ENCODE data around the gene NDP. TPM values are rescaled to one million over a fixed set of nuclear protein-coding genes. Genes with fewer than 3 reads are reported as not detected.

Gene NDP
- total and polyA plus RNA-seq, 10 of the 15 experiments (the other 5 are each of a cell fraction or from before 2014, with no cell fraction given), result 0.04 TPM; not detected in 9

DNA sequence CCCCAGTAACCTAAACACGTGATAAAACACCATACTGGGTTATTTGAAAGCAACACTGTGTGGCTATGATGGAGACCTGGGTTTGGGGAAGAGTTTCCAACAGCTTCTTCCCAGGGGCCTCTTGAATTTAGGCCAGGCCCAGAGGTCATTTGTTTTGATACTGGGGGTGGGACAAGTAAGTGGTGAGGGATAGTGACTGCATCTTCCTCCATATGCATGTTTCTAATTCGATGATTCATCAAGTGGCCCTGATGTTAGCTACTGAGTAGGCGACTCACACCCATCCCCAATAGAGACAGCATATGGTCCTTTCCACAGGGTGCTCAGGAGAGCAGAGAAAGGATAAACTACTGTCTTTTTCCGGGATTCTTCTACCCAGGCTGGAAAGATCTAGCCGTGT lies 2.7 kb downstream of the NDP start:
- POLR2A ChIA-PET, result no interaction called here
- Histone ChIP-seq H3K9me3 (replicated peaks; ENCODE audit: control insufficient read depth, insufficient read depth, low read length) (no peaks in the 10 kb centered on the region), H2AFZ (ENCODE audit: control insufficient read depth, low read depth, low read length) (no peak overlapping the region), H3K4me2 (ENCODE audit: control insufficient read depth, insufficient read depth) (no peak overlapping the region), H3K27ac (ENCODE audit: control insufficient read depth, insufficient read depth) (no peak overlapping the region), H3K4me3 (no peak overlapping the region), H3K9ac (ENCODE audit: control insufficient read depth, insufficient read depth, low read length) (no peak overlapping the region), H3K79me2 (ENCODE audit: control insufficient read depth, insufficient read depth, low read length) (no peaks in the 10 kb centered on the region), H4K20me1 (ENCODE audit: control insufficient read depth, insufficient read depth) (no peaks in the 10 kb centered on the region), H3K27me3 (replicated peaks in 1 of 2; ENCODE audit: control insufficient read depth in 2 of 2, insufficient read depth in 2 of 2, low read length in 1 of 2) (no peaks in the 10 kb centered on the region; a peak in 1 of 4 replicates), H3K36me3 (ENCODE audit: control insufficient read depth in 2 of 2, insufficient read depth in 2 of 2, low read length in 1 of 2) (no peaks in the 10 kb centered on the region), H3K4me1 (ENCODE audit: control insufficient read depth, insufficient read depth, low read length) (no peaks in the 10 kb centered on the region)
- DNase-seq (ENCODE audit: low read depth, low spot score) (no peak), ATAC-seq (no peak), FAIRE-seq (no peak)
- CTCF ChIA-PET, result no interaction called here
- TF ChIP-seq, protein P1, sequence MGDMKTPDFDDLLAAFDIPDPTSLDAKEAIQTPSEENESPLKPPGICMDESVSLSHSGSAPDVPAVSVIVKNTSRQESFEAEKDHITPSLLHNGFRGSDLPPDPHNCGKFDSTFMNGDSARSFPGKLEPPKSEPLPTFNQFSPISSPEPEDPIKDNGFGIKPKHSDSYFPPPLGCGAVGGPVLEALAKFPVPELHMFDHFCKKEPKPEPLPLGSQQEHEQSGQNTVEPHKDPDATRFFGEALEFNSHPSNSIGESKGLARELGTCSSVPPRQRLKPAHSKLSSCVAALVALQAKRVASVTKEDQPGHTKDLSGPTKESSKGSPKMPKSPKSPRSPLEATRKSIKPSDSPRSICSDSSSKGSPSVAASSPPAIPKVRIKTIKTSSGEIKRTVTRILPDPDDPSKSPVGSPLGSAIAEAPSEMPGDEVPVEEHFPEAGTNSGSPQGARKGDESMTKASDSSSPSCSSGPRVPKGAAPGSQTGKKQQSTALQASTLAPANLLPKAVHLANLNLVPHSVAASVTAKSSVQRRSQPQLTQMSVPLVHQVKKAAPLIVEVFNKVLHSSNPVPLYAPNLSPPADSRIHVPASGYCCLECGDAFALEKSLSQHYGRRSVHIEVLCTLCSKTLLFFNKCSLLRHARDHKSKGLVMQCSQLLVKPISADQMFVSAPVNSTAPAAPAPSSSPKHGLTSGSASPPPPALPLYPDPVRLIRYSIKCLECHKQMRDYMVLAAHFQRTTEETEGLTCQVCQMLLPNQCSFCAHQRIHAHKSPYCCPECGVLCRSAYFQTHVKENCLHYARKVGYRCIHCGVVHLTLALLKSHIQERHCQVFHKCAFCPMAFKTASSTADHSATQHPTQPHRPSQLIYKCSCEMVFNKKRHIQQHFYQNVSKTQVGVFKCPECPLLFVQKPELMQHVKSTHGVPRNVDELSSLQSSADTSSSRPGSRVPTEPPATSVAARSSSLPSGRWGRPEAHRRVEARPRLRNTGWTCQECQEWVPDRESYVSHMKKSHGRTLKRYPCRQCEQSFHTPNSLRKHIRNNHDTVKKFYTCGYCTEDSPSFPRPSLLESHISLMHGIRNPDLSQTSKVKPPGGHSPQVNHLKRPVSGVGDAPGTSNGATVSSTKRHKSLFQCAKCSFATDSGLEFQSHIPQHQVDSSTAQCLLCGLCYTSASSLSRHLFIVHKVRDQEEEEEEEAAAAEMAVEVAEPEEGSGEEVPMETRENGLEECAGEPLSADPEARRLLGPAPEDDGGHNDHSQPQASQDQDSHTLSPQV (IDR thresholded peaks at IDR 0.05), result no peak
- TF ChIP-seq SMARCA5 (IDR thresholded peaks at IDR 0.05), result no peak
- TF ChIP-seq TARDBP (IDR thresholded peaks at IDR 0.05; ENCODE audit: borderline replicate concordance), result no peak
- TF ChIP-seq SPI1 (IDR thresholded peaks at IDR 0.05; ENCODE audit: borderline replicate concordance, insufficient read depth, low read depth, low read length), result no peak
- no peak for TF ChIP-seq YY1 (IDR thresholded peaks at IDR 0.05; ENCODE audit: low read depth, low read length)
- no peak for TF ChIP-seq POLR2AphosphoS5 (IDR thresholded peaks at IDR 0.05; ENCODE audit: low read length)
- TF ChIP-seq EGR1 (IDR thresholded peaks at IDR 0.05; ENCODE audit: borderline replicate concordance in 1 of 2, low read depth in 2 of 2, low read length in 2 of 2), result no peak
- WGBS (ENCODE audit: insufficient coverage, insufficient replicate concordance, low lambda C conversion rate, missing lambda C conversion rate), result 18% methylated on average over 5 of the region's 5 CpGs
- in situ Hi-C loops (cut with MboI) (no loop called here), intact Hi-C loops (cut with micrococcal nuclease; ENCODE audit: unreplicated experiment) (no loop called here)
- RAD21 ChIA-PET (ENCODE audit: unreplicated experiment), result interaction anchor here (0.9 kb wide), 1 partner anchor 12 kb away, joined by 4 read pairs; no protein-coding TSS in a partner anchor
- no TSS peak for BruUV-seq (replicated peaks)
- SMC1A ChIA-PET (ENCODE audit: uncharacterized antibody, unreplicated experiment), result no interaction called here

Data from GM12878 (cell line).